ENCODE measurements around the gene HEATR5B. TPM values are rescaled to one million over a fixed set of nuclear protein-coding genes. Genes with fewer than 3 reads are reported as not detected.
"Not testable (repeated sequence)": the region's sequence is repeated elsewhere in the genome, so short reads cannot be mapped to it uniquely, and the experiment has no call there.

The HEATR5B gene
- total RNA-seq, 1 donor from 2014 or later = 50.3 TPM

GRCh38 chr2:36954977-36955607, 129.1 kb downstream of the HEATR5B start:
- DNase-seq = no peak
- intact Hi-C loops (cut with micrococcal nuclease) = no loop called here
- ATAC-seq (ENCODE audit: low read depth) = no peak
- Mint-ChIP-seq H3K27me3 (no peaks in the 10 kb centered on the region), H3K4me1 (peaks cover 19% of the 10 kb centered on the region), H3K36me3 (ENCODE audit: low read depth) (peaks cover 24% of the 10 kb centered on the region), H3K9me3 (no peaks in the 10 kb centered on the region), H3K27ac (no peak overlapping the region), H3K4me3 (no peak overlapping the region)
- CTCF ChIA-PET = no interaction called here
- TF ChIP-seq CTCF (IDR thresholded peaks at IDR 0.05) = no peak
- POLR2A ChIA-PET = no interaction called here

- Mint-ChIP-seq H3K4me1 (peaks cover 17% of the 10 kb centered on the region), H3K27me3 (no peaks in the 10 kb centered on the region), H3K9me3 (no peaks in the 10 kb centered on the region), H3K27ac (no peak overlapping the region), H3K36me3 (ENCODE audit: low read depth) (peaks cover 27% of the 10 kb centered on the region), H3K4me3 (no peak overlapping the region)
- intact Hi-C loops (cut with micrococcal nuclease) = no loop called here
- TF ChIP-seq CTCF (IDR thresholded peaks at IDR 0.05) = no peak
- ChIA-PET POLR2A (no interaction called here), CTCF (no interaction called here)
- ATAC-seq (ENCODE audit: low read depth) = no peak
- no peak for DNase-seq
Observed at GRCh38 chr2:36952748-36953197, 131.4 kb downstream of the HEATR5B start.

GRCh38 chr2:36951574-36951973, 132.6 kb downstream of the HEATR5B start:
- CTCF ChIA-PET = no interaction called here
- POLR2A ChIA-PET = no interaction called here
- no peak overlapping the region for H3K4me3 Mint-ChIP-seq
- H3K36me3 Mint-ChIP-seq (ENCODE audit: low read depth) = peaks cover 27% of the 10 kb centered on the region
- no peak for ATAC-seq (ENCODE audit: low read depth)
- no peaks in the 10 kb centered on the region for H3K9me3 Mint-ChIP-seq
- no peak for TF ChIP-seq CTCF (IDR thresholded peaks at IDR 0.05)
- H3K27ac Mint-ChIP-seq = no peak overlapping the region
- no peak for DNase-seq
- peaks cover 17% of the 10 kb centered on the region for H3K4me1 Mint-ChIP-seq
- intact Hi-C loops (cut with micrococcal nuclease) = no loop called here
- no peaks in the 10 kb centered on the region for H3K27me3 Mint-ChIP-seq

- CTCF ChIA-PET = no interaction called here
- intact Hi-C loops (cut with micrococcal nuclease) = no loop called here
- TF ChIP-seq CTCF (IDR thresholded peaks at IDR 0.05) = no peak
- Mint-ChIP-seq H3K9me3 (no peaks in the 10 kb centered on the region), H3K27ac (no peak overlapping the region), H3K4me3 (no peak overlapping the region), H3K27me3 (no peaks in the 10 kb centered on the region), H3K4me1 (peaks cover 17% of the 10 kb centered on the region), H3K36me3 (ENCODE audit: low read depth) (peaks cover 27% of the 10 kb centered on the region)
- no peak for ATAC-seq (ENCODE audit: low read depth)
- POLR2A ChIA-PET = no interaction called here
- no peak for DNase-seq
Observed at GRCh38 chr2:36951027-36951518, 133.1 kb downstream of the HEATR5B start.

- H3K9me3 Mint-ChIP-seq = no peaks in the 10 kb centered on the region
- no peak for ATAC-seq (ENCODE audit: low read depth)
- no peak for DNase-seq
- ChIA-PET CTCF (no interaction called here), POLR2A (no interaction called here)
- no peaks in the 10 kb centered on the region for H3K27me3 Mint-ChIP-seq
- intact Hi-C loops (cut with micrococcal nuclease) = no loop called here
- TF ChIP-seq CTCF (IDR thresholded peaks at IDR 0.05) = no peak
- peaks cover 17% of the 10 kb centered on the region for H3K4me1 Mint-ChIP-seq
- no peak overlapping the region for H3K4me3 Mint-ChIP-seq
- H3K27ac Mint-ChIP-seq = no peak overlapping the region
- H3K36me3 Mint-ChIP-seq (ENCODE audit: low read depth) = peaks cover 27% of the 10 kb centered on the region
Observed at GRCh38 chr2:36949845-36950244, 134.3 kb downstream of the HEATR5B start.

- CTCF ChIA-PET; ATAC-seq (ENCODE audit: low read depth): not testable (repeated sequence)
Observed at GRCh38 chr2:36945240-36945639, 138.9 kb downstream of the HEATR5B start.

More at GRCh38 chr2:36945240-36945639, 138.9 kb downstream of the HEATR5B start:
- DNase-seq; H3K4me1 Mint-ChIP-seq; H3K27ac Mint-ChIP-seq; H3K9me3 Mint-ChIP-seq; H3K27me3 Mint-ChIP-seq; intact Hi-C loops (cut with micrococcal nuclease); H3K4me3 Mint-ChIP-seq; POLR2A ChIA-PET: not testable (repeated sequence)
- peaks cover 12% of the 10 kb centered on the region for H3K36me3 Mint-ChIP-seq (ENCODE audit: low read depth)

Data from activated B cell treated with CpG ODN at 0.5 μM for 24 hours (primary cell).